A204.1 (cell line): ENCODE data around the gene MAP2K7.
A peak's percentile ranks its signal among the peaks of the same experiment; 100 is the strongest.
"Not testable (repeated sequence)": the region's sequence is repeated elsewhere in the genome, so short reads cannot be mapped to it uniquely, and the experiment has no call there.

ENCODE experiments used
- FAIRE-seq: peaks from 2 replicates; lab custom pipeline; 2012; peaks lifted over from hg19 to GRCh38; lab: Jason Lieb, UNC

The MAP2K7 gene

GRCh38 chr19:7932276-7932929 lies 28.7 kb downstream of the MAP2K7 start:
- FAIRE-seq: no peak

DNA sequence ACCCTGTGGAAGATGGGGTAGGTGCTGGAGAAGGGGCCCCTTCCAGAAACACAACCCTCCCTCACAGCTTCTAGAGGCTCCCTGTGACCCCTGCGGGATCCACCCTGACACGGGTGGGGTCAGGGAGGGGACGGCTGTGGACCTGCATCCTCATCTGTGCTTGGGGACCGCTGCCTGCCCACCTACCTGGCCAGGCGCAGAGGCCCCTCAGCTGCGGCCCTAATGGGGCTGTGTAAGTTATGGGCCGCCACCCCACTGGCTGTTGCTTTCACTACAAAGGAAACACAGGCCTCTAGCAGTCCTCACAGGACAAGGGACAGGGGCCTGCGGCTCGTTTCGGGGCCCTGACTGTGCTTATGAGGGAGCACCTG lies 29.2 kb downstream of the MAP2K7 start:
- FAIRE-seq: no peak

GRCh38 chr19:7933411-7933810 lies 29.7 kb downstream of the MAP2K7 start:
- FAIRE-seq: no peak

GRCh38 chr19:7933828-7934725 lies 30.4 kb downstream of the MAP2K7 start:
- no peak for FAIRE-seq

DNA sequence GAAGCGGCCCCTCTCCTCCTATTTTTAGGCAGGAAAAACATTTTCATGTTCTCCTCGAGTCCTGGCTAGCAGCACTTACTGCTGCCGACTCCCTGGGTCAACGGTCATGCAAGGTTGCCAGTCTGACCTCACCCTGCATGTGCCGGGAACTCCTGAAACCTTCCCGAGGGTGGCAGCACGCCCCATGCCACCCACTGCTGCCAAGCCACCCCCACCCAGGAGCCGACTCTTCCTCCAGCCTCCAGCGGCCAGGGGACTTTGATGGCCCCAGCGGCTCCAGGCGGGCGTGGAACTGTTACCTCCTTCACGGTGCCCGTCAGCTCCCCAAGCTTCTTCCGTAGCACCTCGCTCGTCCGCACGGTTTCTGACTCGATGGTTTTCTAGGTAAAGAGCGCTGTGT lies 31.1 kb downstream of the MAP2K7 start:
- no peak for FAIRE-seq

GRCh38 chr19:7940841-7941240 lies 37.2 kb downstream of the MAP2K7 start:
- no peak for FAIRE-seq

DNA sequence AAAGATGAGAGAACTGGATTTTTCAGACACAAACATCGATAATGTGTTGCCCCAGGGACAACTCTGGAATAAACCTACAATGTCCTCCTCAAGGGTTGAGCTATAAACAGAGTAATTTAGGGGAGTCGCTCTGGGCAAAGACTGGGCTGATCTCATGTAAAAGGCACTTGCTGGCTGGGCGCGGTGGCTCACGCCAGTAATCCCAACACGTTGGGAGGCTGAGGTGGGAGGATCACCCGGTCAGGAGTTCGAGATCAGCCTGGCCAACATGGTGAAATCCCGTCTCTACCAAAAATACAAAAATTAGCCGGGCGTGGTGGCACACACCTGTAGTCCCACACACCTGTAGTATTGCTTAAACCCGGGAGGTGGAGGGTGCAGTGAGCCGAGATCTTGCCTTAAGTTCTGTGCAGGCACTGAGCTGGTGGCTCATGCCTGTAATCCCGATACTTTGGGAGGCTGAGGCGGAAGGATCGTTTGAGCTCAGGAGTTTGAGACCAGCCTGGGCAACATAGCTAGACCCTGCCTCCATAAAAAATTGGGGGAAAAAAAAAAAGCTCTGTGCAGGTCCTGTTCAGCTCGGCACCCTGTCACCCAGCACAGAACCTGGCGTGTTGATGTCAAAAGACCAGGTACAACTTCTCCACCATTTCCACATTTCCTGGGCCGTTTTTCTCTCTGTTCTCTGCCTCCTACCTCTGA lies 38.4 kb downstream of the MAP2K7 start:
- FAIRE-seq: no peak

- no peak for FAIRE-seq
These were observed 39.3 kb downstream of the MAP2K7 start for GRCh38 chr19:7942981-7943443.

- FAIRE-seq: peak; percentile 99
These were observed 39.9 kb downstream of the MAP2K7 start, which contains the start of gene TIMM44 for GRCh38 chr19:7943444-7944176. TIMM44 (minus strand) TSS chr19:7943666; CDS start chr19:7943651, 15 bp downstream.

- FAIRE-seq: peak; percentile 77
These were observed 40.6 kb downstream of the MAP2K7 start for GRCh38 chr19:7944177-7944761.

GRCh38 chr19:7947939-7948338 lies 44.3 kb downstream of the MAP2K7 start:
- no peak for FAIRE-seq

DNA sequence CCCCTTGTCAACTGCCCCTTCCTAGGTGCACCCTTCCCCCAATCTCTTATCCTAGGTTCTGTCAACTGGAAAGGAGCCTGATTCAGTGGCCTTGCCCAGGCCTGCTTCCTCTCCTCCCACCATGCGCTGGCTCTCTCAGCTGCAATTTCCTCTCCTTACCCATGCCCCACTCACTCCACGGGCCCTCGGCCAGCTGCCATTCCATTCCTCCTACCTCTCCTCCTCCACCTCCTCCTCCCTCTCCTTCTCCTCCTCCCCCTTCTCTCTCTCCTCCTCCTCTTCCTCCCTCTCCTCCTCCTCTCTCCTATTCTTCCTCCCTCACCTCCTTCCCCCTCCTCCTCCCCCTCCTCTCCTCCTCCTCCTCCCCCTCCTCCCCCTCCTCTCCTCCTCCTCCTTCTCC lies 49.4 kb downstream of the MAP2K7 start:
- FAIRE-seq: no peak

DNA sequence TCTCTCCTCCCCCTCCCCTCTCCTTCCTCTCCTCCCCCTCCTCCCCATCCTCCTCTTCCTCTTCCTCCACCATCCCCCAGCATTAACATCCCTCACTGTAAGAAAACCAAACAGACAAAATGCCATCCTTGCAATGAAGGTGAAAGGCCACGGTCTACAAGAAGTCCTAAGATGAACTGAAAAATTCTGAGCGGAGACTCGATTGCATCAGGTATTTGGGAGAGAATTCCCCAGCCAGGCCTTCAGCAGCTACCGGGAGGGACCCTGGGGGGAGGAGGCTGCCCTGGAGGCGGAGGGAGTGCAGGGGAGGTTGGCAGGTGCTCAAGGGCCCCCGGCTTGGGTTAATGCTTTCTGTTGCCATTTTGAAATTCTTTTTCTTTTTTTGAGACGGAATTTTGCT lies 49.9 kb downstream of the MAP2K7 start:
- no peak for FAIRE-seq

DNA sequence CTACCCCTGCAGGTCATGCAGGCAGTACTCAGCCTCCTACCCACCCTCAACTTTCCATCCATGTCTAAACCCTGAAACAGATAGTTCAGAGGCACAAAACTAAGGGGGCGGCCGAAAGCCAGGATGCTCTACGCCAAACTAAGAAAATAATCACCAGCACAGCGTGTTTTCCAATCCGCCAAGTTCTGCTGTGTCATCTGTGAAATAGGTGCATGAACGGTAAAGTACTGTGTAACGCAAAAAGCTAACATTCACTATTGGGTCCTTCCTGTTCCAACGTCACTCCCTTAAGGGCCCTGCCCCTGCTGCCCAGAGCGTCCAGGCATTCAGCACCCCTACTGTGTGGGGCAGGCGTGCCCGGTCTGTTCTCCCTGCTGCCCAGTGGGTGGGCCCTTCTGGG lies 52.0 kb downstream of the MAP2K7 start:
- no peak for FAIRE-seq

GRCh38 chr19:7959211-7959610 lies 55.5 kb downstream of the MAP2K7 start:
- FAIRE-seq: no peak

DNA sequence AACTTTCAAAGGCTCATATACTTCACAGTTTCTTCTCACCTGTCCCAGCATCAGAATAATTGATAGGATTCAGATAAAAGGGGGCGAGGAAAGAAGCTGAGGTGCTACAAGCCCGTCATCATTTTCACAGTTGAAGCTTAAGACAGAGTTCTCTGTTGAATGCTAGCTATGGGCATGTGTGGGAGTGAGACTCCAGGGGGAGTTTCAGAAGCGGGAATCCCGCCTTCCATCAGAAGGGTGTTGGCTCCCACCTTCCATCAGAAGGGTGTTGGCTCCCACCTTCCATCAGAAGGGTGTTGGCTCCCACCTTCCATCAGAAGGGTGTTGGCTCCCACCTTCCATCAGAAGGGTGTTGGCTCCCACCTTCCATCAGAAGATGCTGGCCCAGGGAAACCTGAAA lies 57.4 kb downstream of the MAP2K7 start:
- not testable (repeated sequence) for FAIRE-seq

- FAIRE-seq: no peak
These were observed 58.4 kb downstream of the MAP2K7 start for GRCh38 chr19:7961920-7962626.

DNA sequence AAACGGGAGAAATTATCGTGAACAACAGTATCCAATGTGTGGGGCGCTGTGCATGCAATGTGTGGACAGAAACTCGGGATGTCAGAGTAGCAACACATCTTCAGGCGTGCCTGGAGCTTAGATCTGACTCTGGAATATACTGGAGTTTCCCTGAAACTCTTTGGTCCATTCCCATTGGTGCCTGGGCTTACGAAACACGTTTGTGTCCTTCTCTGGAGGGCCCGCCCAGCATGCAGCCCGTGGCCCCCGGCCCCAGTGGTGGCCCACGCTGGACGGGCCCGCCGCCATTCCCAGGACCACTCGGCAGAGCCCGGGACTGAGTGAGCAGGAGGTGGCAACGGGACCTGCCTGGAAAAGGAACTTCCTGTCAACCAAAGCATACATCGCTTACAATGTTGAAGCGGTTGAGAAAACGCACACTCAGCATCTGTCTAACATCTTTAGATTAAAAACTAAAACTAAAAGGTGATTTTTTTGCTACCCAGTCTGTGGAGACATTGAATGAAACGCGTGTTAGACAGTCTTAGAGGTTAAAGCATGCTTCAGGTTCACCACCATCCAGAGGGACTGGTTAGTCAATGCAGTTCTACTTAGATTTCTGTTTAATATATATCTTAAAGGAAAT lies 59.1 kb downstream of the MAP2K7 start:
- FAIRE-seq: no peak

DNA sequence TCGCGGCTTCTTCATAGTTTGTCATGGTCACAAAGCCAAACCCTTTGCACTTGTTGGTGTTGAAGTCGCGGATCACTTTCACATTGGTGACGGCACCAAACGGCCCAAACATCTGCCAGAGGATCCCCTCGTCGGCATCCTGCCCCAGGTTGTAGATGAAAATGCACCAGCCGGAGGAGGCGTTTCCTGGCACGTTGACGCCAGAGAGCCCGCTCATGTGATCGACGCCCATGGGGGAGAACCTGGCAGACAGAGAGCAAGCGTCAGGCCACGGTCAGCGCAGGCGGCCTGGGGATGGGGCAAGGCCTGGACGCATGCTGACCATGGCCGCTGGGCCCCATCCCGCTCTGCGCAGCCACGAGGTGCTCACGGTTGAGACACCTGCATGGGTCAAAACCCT lies 59.9 kb downstream of the MAP2K7 start:
- FAIRE-seq: no peak
